Measurements from ENCODE around the gene ARSG.
"Not testable (repeated sequence)": the region's sequence is repeated elsewhere in the genome, so short reads cannot be mapped to it uniquely, and the experiment has no call there.

DNA sequence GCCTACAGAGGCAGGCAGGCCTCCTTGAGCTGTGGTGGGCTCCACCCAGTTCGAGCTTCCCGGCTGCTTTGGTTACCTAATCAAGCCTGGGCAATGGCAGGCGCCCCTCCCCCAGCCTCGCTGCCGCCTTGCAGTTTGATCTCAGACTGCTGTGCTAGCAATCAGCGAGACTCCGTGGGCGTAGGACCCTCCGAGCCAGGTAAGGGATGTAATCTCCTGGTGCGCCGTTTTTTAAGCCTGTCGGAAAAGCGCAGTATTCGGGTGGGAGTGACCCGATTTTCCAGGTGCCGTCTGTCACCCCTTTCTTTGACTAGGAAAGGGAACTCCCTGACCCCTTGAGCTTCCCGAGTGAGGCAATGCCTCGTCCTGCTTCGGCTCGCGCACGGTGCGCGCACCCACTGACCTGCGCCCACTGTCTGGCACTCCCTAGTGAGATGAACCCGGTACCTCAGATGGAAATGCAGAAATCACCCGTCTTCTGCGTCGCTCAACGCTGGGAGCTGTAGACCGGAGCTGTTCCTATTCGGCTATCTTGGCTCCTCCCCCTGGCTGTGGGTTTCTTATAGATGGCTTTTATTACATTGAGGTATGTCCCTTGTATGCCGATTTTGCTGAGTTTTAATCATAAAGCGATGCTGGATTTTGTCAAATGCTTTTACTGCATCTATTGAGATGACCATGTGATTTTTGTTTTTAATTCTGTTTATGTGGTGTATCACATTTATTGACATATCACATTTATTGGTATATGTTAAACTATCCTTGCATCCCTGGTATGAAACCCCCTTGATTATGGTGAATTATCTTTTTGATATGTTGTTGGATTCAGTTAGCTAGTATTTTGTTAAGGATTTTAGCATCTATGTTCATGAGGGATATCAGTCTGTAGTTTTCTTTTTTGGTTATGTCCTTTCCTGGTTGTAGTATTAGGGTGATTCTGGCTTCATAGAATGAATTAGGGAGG, 122.6 kb downstream of the ARSG start:
- not testable (repeated sequence) for TF ChIP-seq TAF1 (IDR thresholded peaks at IDR 0.05; ENCODE audit: borderline replicate concordance, low read depth, low read length); POLR2A (IDR thresholded peaks at IDR 0.05; ENCODE audit: low read depth, low read length); POLR2AphosphoS5 (IDR thresholded peaks at IDR 0.05; ENCODE audit: low read depth, low read length)
